ENCODE results near the gene FBXO11.
"Not testable (repeated sequence)": the region's sequence is repeated elsewhere in the genome, so short reads cannot be mapped to it uniquely, and the experiment has no call there.

FBXO11 gene

GRCh38 chr2:47905386-47906156 is 727 bp downstream of the FBXO11 start:
- Mint-ChIP-seq H3K4me3 (peak overlapping the region; percentile 87), H3K4me1 (peaks cover 40% of the 10 kb centered on the region), H3K9me3 (no peaks in the 10 kb centered on the region), H3K36me3 (peaks cover 8% of the 10 kb centered on the region), H3K27ac (peak overlapping the region; percentile 88), H3K27me3 (no peaks in the 10 kb centered on the region)
- peak; percentile 46 for ATAC-seq

- H3K4me3 Mint-ChIP-seq = peak overlapping the region; percentile 87
- ATAC-seq = no peak
- no peaks in the 10 kb centered on the region for H3K27me3 Mint-ChIP-seq
- H3K27ac Mint-ChIP-seq = peak overlapping the region; percentile 88
- H3K4me1 Mint-ChIP-seq = peaks cover 52% of the 10 kb centered on the region
- H3K9me3 Mint-ChIP-seq = no peaks in the 10 kb centered on the region
- peaks cover 8% of the 10 kb centered on the region for H3K36me3 Mint-ChIP-seq
Observed at GRCh38 chr2:47903781-47904490, 2.4 kb downstream of the FBXO11 start.

GRCh38 chr2:47901892-47902291 is 4.4 kb downstream of the FBXO11 start:
- peaks cover 59% of the 10 kb centered on the region for H3K4me1 Mint-ChIP-seq
- not testable (repeated sequence) for H3K27ac Mint-ChIP-seq, ATAC-seq, H3K9me3 Mint-ChIP-seq, H3K4me3 Mint-ChIP-seq, H3K27me3 Mint-ChIP-seq
- peaks cover 12% of the 10 kb centered on the region for H3K36me3 Mint-ChIP-seq

GRCh38 chr2:47900857-47901256 is 5.4 kb downstream of the FBXO11 start:
- no peaks in the 10 kb centered on the region for H3K27me3 Mint-ChIP-seq
- no peak overlapping the region for H3K4me3 Mint-ChIP-seq
- H3K9me3 Mint-ChIP-seq = no peaks in the 10 kb centered on the region
- peaks cover 23% of the 10 kb centered on the region for H3K36me3 Mint-ChIP-seq
- H3K27ac Mint-ChIP-seq = no peak overlapping the region
- no peak for ATAC-seq
- peaks cover 68% of the 10 kb centered on the region for H3K4me1 Mint-ChIP-seq

GRCh38 chr2:47899915-47900816 is 6.1 kb downstream of the FBXO11 start:
- ATAC-seq = no peak
- Mint-ChIP-seq H3K36me3 (peaks cover 23% of the 10 kb centered on the region), H3K4me1 (peaks cover 73% of the 10 kb centered on the region), H3K4me3 (no peak overlapping the region), H3K9me3 (no peaks in the 10 kb centered on the region), H3K27ac (peak overlapping the region; percentile 43), H3K27me3 (no peaks in the 10 kb centered on the region)

- H3K27ac Mint-ChIP-seq = peak overlapping the region; percentile 81
- H3K36me3 Mint-ChIP-seq = peaks cover 14% of the 10 kb centered on the region
- H3K4me3 Mint-ChIP-seq = peak overlapping the region; percentile 44
- H3K27me3 Mint-ChIP-seq = no peaks in the 10 kb centered on the region
- peaks cover 70% of the 10 kb centered on the region for H3K4me1 Mint-ChIP-seq
- no peaks in the 10 kb centered on the region for H3K9me3 Mint-ChIP-seq
- peak; percentile 66 for ATAC-seq
Observed at GRCh38 chr2:47897883-47898731, 8.2 kb downstream of the FBXO11 start.

- Mint-ChIP-seq H3K4me1 (peaks cover 68% of the 10 kb centered on the region), H3K36me3 (peaks cover 17% of the 10 kb centered on the region), H3K4me3 (peak overlapping the region; percentile 46), H3K27ac (peak overlapping the region; percentile 81)
- not testable (repeated sequence) for H3K27me3 Mint-ChIP-seq, H3K9me3 Mint-ChIP-seq, ATAC-seq
Observed at GRCh38 chr2:47897191-47897882, 9.0 kb downstream of the FBXO11 start.

GRCh38 chr2:47896450-47896968 is 9.8 kb downstream of the FBXO11 start:
- ATAC-seq = no peak
- Mint-ChIP-seq H3K36me3 (peaks cover 25% of the 10 kb centered on the region), H3K27me3 (no peaks in the 10 kb centered on the region), H3K4me3 (peak overlapping the region; percentile 34), H3K27ac (peak overlapping the region; percentile 81), H3K9me3 (no peaks in the 10 kb centered on the region), H3K4me1 (peaks cover 69% of the 10 kb centered on the region)

- Mint-ChIP-seq H3K9me3 (no peaks in the 10 kb centered on the region), H3K36me3 (peaks cover 28% of the 10 kb centered on the region), H3K27ac (no peak overlapping the region), H3K4me3 (no peak overlapping the region), H3K27me3 (no peaks in the 10 kb centered on the region), H3K4me1 (peaks cover 73% of the 10 kb centered on the region)
- no peak for ATAC-seq
Observed at GRCh38 chr2:47893771-47894170, 12.5 kb downstream of the FBXO11 start.

GRCh38 chr2:47892338-47892730 is 14.0 kb downstream of the FBXO11 start:
- no peak for ATAC-seq
- Mint-ChIP-seq H3K36me3 (peaks cover 28% of the 10 kb centered on the region), H3K27me3 (no peaks in the 10 kb centered on the region), H3K27ac (peak overlapping the region; percentile 44), H3K4me3 (no peak overlapping the region), H3K9me3 (no peaks in the 10 kb centered on the region), H3K4me1 (peaks cover 61% of the 10 kb centered on the region)

- ATAC-seq = no peak
- H3K9me3 Mint-ChIP-seq = no peaks in the 10 kb centered on the region
- H3K27me3 Mint-ChIP-seq = no peaks in the 10 kb centered on the region
- peak overlapping the region; percentile 44 for H3K27ac Mint-ChIP-seq
- H3K4me1 Mint-ChIP-seq = peaks cover 59% of the 10 kb centered on the region
- H3K36me3 Mint-ChIP-seq = peaks cover 21% of the 10 kb centered on the region
- peak overlapping the region; percentile 2 for H3K4me3 Mint-ChIP-seq
Observed at GRCh38 chr2:47891369-47892337, 14.6 kb downstream of the FBXO11 start.

GRCh38 chr2:47890711-47891368 is 15.5 kb downstream of the FBXO11 start:
- no peak overlapping the region for H3K27ac Mint-ChIP-seq
- no peak for ATAC-seq
- peaks cover 53% of the 10 kb centered on the region for H3K4me1 Mint-ChIP-seq
- no peaks in the 10 kb centered on the region for H3K27me3 Mint-ChIP-seq
- no peaks in the 10 kb centered on the region for H3K9me3 Mint-ChIP-seq
- H3K4me3 Mint-ChIP-seq = no peak overlapping the region
- peaks cover 14% of the 10 kb centered on the region for H3K36me3 Mint-ChIP-seq

All from stimulated activated memory B cell treated with anti-CD40 and anti-IgM and Interleukin-4, amounts not matched to agents 10 μg/mL and 1 μg/mL and 100 μg/mL, for 72 hours (primary cell).